ENCODE results near the gene CNST.
"Not testable (repeated sequence)": the region's sequence is repeated elsewhere in the genome, so short reads cannot be mapped to it uniquely, and the experiment has no call there.

The CNST gene

DNA sequence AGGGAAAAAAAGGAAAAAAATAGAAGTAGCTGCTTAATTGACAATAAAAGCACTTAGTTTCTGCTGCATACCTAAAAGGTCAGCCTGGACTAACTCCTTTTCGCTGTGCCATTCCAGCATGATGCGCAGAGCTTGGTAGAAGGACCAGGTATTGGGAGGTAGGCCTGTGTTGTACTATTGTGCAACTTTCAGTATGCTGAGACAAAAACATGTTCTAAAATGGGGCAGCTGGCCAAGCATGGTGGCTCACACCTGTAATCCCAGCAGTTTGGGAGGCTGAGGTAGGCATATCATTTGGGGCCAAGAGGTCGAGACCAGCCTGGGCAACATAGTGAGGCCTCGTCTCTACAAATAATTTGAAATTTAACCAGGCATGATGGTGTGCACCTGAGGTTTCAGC, 142.9 kb downstream of the CNST start:
- Histone ChIP-seq H3K9me3 (replicated peaks; ENCODE audit: insufficient read depth, low read length) (no peaks in the 10 kb centered on the region), H3K27ac (ENCODE audit: low read length) (no peak overlapping the region), H3K9ac (ENCODE audit: low read length) (no peak overlapping the region), H2AFZ (ENCODE audit: low read length) (no peak overlapping the region), H3K36me3 (replicated peaks; ENCODE audit: insufficient read depth, low read length) (no peaks in the 10 kb centered on the region), H3K27me3 (replicated peaks; ENCODE audit: insufficient read depth, low read length) (no peaks in the 10 kb centered on the region), H3K79me2 (ENCODE audit: low read length) (no peaks in the 10 kb centered on the region), H3K4me1 (ENCODE audit: low read length) (no peaks in the 10 kb centered on the region), H3K4me2 (ENCODE audit: low read depth, low read length) (no peak overlapping the region), H3K4me3 (ENCODE audit: low read length) (no peak overlapping the region), H3F3A (ENCODE audit: insufficient read depth, low read length) (no peaks in the 10 kb centered on the region), H4K20me1 (ENCODE audit: insufficient read depth, low read length) (no peaks in the 10 kb centered on the region), H3K9me2 (replicated peaks; ENCODE audit: insufficient read depth, low read length) (no peaks in the 10 kb centered on the region)
- DNase-seq = no peak
- no peak for TF ChIP-seq EZH2phosphoT487 (IDR thresholded peaks at IDR 0.05; ENCODE audit: low read length)
- TF ChIP-seq EZH2 (optimal IDR thresholded peaks at IDR 0.05; ENCODE audit: low read depth, low read length) = no peak
- TF ChIP-seq, protein P1, sequence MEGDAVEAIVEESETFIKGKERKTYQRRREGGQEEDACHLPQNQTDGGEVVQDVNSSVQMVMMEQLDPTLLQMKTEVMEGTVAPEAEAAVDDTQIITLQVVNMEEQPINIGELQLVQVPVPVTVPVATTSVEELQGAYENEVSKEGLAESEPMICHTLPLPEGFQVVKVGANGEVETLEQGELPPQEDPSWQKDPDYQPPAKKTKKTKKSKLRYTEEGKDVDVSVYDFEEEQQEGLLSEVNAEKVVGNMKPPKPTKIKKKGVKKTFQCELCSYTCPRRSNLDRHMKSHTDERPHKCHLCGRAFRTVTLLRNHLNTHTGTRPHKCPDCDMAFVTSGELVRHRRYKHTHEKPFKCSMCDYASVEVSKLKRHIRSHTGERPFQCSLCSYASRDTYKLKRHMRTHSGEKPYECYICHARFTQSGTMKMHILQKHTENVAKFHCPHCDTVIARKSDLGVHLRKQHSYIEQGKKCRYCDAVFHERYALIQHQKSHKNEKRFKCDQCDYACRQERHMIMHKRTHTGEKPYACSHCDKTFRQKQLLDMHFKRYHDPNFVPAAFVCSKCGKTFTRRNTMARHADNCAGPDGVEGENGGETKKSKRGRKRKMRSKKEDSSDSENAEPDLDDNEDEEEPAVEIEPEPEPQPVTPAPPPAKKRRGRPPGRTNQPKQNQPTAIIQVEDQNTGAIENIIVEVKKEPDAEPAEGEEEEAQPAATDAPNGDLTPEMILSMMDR (IDR thresholded peaks at IDR 0.05; ENCODE audit: low read length) = no peak

DNA sequence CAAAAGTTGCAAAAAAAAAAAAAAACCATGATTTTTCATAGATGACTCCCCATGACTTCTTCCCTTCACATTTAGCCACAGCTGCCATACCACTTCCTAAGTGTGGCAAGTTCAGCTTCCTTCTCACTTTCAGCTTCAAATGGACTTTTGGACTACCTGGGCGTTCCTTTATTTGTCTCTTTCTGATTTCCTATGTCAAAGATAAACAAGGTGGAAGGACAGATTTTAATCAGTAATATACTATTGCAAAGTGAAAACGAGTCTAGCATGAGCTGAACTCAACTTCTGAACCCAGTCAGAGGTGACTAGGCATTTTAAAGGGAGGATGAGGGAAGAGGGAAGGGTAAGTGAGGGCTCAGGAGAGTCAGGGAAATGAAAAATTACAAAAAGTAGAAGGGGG, 143.6 kb downstream of the CNST start:
- Histone ChIP-seq H3K36me3 (replicated peaks; ENCODE audit: insufficient read depth, low read length) (no peaks in the 10 kb centered on the region), H2AFZ (ENCODE audit: low read length) (no peak overlapping the region), H3K9me3 (replicated peaks; ENCODE audit: insufficient read depth, low read length) (no peaks in the 10 kb centered on the region), H3K4me1 (ENCODE audit: low read length) (no peaks in the 10 kb centered on the region), H3K4me2 (ENCODE audit: low read depth, low read length) (no peak overlapping the region), H4K20me1 (ENCODE audit: insufficient read depth, low read length) (no peaks in the 10 kb centered on the region), H3K27ac (ENCODE audit: low read length) (no peak overlapping the region), H3K4me3 (ENCODE audit: low read length) (no peak overlapping the region), H3K79me2 (ENCODE audit: low read length) (no peaks in the 10 kb centered on the region), H3K9ac (ENCODE audit: low read length) (no peak overlapping the region), H3F3A (ENCODE audit: insufficient read depth, low read length) (no peaks in the 10 kb centered on the region), H3K9me2 (replicated peaks; ENCODE audit: insufficient read depth, low read length) (no peaks in the 10 kb centered on the region), H3K27me3 (replicated peaks; ENCODE audit: insufficient read depth, low read length) (no peaks in the 10 kb centered on the region)
- TF ChIP-seq EZH2phosphoT487 (IDR thresholded peaks at IDR 0.05; ENCODE audit: low read length) (no peak), EZH2 (optimal IDR thresholded peaks at IDR 0.05; ENCODE audit: low read depth, low read length) (no peak)
- TF ChIP-seq, protein P1 (IDR thresholded peaks at IDR 0.05; ENCODE audit: low read length) = no peak
- no peak for DNase-seq

DNA sequence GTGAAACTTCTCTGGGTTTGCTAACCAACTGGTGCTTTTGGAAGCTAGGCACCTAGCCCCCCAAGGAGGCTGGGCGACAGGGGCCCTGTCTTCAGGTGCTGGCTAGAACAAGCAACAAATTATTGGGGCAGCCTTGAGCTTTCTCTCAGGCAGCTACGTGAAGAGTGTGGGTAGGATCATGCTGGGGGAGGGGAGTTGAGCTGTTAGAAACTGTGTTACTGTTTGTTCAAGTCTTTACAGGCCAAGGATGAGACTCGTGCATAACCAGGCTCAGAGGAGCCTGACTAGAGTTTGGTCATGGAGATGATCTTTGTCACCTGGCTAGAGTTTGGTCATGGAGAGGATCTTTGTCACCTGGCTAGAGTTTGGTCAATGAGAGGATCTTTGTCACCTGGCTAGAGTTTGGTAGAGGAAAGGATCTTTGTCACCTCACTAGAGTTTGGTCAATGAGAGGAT, 145.3 kb downstream of the CNST start:
- Histone ChIP-seq H3K79me2 (ENCODE audit: low read length) (no peaks in the 10 kb centered on the region), H3K9ac (ENCODE audit: low read length) (no peak overlapping the region), H3K36me3 (replicated peaks; ENCODE audit: insufficient read depth, low read length) (no peaks in the 10 kb centered on the region), H3K27ac (ENCODE audit: low read length) (no peak overlapping the region), H4K20me1 (ENCODE audit: insufficient read depth, low read length) (no peaks in the 10 kb centered on the region), H2AFZ (ENCODE audit: low read length) (no peak overlapping the region), H3K9me3 (replicated peaks; ENCODE audit: insufficient read depth, low read length) (no peaks in the 10 kb centered on the region), H3K4me1 (ENCODE audit: low read length) (no peaks in the 10 kb centered on the region), H3K9me2 (replicated peaks; ENCODE audit: insufficient read depth, low read length) (no peaks in the 10 kb centered on the region), H3F3A (ENCODE audit: insufficient read depth, low read length) (no peaks in the 10 kb centered on the region), H3K27me3 (replicated peaks; ENCODE audit: insufficient read depth, low read length) (no peaks in the 10 kb centered on the region), H3K4me2 (ENCODE audit: low read depth, low read length) (no peak overlapping the region), H3K4me3 (ENCODE audit: low read length) (no peak overlapping the region)
- TF ChIP-seq EZH2 (optimal IDR thresholded peaks at IDR 0.05; ENCODE audit: low read depth, low read length) (no peak), EZH2phosphoT487 (IDR thresholded peaks at IDR 0.05; ENCODE audit: low read length) (no peak)
- TF ChIP-seq, protein P1 (IDR thresholded peaks at IDR 0.05; ENCODE audit: low read length) = no peak
- no peak for DNase-seq

DNA sequence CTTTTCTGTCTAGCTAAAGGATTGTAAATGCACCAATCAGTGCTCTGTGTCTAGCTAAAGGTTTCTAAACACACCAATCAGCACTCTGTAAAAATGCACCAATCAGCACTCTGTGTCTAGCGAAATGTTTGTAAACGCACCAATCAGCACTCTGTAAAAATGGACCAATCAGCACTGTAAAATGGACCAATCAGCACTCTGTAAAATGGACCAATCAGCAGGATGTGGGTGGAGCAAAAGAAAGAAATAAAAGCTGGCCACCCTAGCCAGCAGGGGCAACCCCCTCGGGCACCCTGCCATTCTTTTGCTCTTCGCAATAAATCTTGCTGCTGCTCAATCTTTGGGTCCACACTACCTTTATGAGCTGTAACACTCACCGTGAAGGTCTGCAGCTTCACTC, 146.2 kb downstream of the CNST start:
- not testable (repeated sequence) for DNase-seq; H2AFZ ChIP-seq (ENCODE audit: low read length); H4K20me1 ChIP-seq (ENCODE audit: insufficient read depth, low read length); H3K4me3 ChIP-seq (ENCODE audit: low read length); H3K4me1 ChIP-seq (ENCODE audit: low read length); H3K27me3 ChIP-seq (replicated peaks; ENCODE audit: insufficient read depth, low read length); H3K9ac ChIP-seq (ENCODE audit: low read length); H3K36me3 ChIP-seq (replicated peaks; ENCODE audit: insufficient read depth, low read length); H3F3A ChIP-seq (ENCODE audit: insufficient read depth, low read length); H3K9me3 ChIP-seq (replicated peaks; ENCODE audit: insufficient read depth, low read length); H3K79me2 ChIP-seq (ENCODE audit: low read length); H3K4me2 ChIP-seq (ENCODE audit: low read depth, low read length); H3K9me2 ChIP-seq (replicated peaks; ENCODE audit: insufficient read depth, low read length); H3K27ac ChIP-seq (ENCODE audit: low read length)
